SIG-M5 treated with dmso at 0.1 percent for 504 hours (cell line): ENCODE data around the gene COX6A2.

Source experiments
- DNase-seq: peaks from one replicate; lab custom pipeline; 2025; ENCODE audit not compliant: unreplicated experiment; lab: John Stamatoyannopoulos, UW

The COX6A2 gene

DNA sequence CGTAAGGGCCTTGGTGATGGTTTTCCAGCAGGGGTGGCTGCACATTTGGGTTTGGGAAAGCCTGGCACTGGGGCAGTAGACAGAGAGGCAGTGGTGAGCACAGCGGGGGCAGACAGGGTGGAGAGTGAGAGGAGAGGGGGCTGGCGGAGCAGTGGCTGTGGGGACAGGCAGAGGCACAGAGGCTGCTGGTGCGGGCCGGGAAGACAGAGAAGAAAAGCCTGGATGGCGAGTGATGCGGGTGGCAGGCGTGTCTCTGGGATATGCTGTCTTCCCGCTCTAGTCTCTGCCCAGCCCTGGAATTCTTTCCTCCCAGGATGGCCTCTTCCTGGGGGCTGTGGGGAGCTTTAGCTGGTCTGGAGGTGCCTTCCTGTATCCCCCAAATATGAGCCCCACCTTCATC lies 18.1 kb downstream of the COX6A2 start:
- DNase-seq, result no peak

DNA sequence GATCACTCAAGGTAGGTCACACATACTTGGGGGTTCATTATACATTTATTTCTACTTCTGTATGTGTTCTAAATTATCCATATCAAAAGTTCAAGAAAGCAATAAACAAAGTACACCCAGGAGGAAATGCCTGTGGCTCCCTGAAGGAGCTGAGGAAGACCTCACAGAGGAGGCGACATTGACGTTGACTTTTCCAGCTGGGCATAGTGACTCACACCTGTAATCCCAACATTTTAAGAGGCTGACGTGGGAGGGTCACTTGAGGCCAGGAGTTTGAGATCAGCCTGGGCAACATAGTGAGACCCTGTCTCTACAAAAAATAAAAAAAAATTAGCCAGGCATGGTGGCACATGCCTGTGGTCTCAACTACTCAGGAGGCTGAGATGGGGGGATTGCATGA lies 18.7 kb downstream of the COX6A2 start:
- DNase-seq, result no peak

DNA sequence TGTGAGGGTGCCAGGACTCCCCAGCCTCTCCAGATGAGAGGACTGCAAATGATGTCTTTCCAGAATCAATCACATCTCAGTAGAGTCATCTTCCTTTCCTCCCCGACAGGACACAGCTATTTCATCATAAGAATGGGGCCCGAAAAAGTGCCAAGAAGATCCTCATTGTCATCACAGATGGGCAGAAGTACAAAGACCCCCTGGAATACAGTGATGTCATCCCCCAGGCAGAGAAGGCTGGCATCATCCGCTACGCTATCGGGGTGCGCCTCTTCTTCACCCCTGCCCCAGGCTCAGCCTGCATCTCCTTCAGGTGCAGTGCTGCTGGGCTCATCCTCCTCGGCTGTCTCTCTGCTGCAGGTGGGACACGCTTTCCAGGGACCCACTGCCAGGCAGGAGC lies 20.8 kb downstream of the COX6A2 start:
- no peak for DNase-seq

DNA sequence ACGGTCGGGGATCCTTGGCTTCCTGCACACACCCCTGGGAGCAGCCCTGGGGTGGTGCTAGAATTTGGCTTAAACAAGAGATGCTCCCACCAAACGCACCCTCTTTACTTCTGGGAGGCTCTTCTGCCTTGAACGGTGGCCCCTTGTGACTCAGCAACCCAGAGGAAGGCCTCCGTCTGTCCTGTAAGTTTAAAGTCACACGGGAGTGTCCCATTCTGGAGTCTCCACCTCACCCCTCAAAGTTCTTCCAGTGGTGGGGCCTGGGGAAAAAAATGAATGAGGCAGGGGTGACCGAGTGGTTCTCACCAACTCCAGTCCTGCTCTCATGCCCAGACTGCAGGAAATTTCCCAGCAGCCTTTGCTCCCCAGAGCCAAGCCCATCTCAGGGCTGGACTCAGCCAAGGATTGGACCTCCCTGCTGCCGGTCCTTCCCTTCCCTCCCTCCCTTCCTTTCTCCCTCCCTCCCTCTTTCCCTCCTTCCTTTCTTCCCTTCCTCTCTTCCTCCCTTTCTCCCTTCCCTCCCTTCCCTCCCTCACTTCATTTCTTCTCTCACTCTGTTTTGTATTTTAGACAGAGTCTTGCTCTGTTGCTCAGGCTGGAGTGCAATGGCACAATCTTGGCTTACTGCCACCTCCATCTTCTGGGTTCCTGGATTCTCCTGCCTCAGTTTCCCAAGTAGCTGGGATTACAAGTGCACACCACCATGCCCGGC lies 23.7 kb downstream of the COX6A2 start:
- no peak for DNase-seq

DNA sequence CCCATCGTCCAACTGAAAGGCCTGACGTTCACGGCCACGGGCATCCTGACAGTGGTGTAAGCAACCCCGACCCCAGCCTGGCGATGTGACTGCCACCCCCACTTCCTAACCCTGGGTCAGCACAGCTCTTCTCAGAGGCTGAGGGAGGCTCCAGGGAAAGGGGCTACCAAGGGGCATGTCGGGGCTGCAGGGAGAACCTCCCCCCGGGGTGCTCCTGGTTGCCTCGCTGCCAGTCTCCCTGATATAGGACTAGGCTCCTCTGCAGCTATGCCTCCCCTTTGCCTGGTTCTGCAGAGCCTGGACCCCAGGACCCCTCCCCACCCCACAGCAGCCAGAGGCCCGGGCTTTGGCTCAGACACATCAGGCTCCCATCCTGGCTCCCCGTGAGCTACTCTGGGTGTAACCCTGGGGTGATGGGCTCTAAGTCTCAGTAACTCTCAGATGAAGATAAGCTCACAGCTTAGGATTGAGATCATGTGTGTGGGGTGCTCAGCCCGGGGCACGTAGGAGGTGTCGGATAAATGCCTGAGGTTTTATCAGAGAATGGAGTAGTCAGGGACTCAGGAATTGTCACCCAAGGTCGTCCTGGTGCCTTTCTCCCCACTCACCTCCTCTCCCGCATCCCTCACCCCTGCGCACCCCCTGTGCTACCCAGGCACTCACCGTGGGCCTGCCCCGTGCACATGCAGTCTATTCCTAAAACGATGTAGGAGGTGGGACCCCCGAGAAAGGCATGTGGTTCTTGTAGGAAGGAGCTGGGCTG lies 24.4 kb downstream of the COX6A2 start:
- DNase-seq, result no peak

DNA sequence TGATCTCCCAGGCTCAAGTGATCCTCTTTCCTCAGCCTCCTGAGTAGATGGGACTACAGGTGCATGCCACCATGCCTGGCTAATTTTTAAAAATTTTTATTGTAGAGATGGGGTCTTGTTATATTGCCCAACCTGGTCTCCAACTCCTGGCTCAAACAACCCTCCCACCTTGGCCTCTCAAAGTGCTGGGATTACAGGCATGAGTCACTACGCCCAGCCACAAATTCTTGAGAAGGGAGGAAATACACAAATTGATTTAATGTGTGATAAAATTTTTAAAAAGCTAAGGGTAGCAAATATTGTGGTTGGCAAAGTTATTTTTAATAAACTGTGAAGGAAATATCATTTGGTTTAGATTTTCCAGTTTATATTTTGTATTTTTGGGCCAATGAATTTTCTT lies 25.5 kb downstream of the COX6A2 start:
- DNase-seq, result no peak

DNA sequence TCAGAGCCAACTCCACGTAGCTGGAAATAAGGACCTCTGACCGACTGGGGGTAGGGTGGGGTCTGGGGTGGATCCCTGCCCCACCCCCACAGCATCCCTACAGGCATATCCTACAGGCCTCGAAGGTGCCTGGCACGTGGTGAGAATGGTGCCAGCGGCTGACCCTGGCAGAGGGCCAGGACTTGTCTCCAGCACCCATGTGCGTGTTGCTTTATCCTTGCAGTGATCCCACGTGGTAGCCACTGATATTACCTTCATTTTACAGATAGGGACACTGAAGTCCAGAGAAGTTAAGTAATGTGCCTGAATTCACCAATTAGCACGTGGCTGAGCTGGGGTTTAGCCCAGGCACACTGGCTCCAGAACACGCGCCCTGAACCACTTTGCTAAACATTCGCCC lies 26.7 kb downstream of the COX6A2 start:
- DNase-seq, result no peak

DNA sequence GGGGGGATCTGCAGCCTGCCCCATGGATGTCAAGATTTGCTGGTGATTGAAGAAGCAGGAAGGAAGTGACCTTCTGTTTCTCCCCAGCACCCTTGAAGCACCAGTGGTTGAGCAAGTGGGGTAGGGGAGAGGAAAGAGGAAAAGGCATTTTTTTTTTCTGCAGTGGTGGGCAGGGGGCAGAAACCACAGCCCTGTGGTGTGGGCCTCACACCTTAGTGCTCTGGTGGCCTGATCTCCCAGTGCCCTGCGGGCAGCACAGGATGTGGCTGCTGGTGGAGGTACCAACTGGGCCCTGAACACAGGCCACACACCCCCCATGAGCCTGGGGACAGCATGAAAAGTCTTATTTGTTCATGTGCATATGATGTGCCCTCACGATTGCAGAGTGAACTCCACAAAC lies 28.0 kb downstream of the COX6A2 start:
- peak; percentile 44 for DNase-seq

DNA sequence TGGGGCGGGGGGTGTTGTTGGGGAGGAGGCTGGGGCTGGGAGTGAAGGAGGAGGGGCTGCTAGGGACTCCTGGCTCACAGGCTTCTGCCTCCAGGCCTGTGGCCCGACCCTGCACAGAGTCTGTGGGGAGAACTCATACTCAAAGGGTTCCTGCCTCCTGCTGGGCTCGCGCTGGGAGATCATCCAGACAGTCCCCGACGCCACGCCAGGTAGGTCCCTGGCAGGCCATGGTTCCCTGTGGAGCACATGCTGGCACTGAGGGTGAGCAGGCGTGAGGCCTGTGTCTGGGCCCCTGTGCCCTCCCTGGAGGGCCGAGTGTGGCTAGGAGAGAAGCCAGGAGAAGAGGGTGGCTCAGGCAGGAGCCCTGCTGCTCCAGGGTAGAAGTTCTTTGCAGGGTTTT lies 30.5 kb downstream of the COX6A2 start:
- no peak for DNase-seq

DNA sequence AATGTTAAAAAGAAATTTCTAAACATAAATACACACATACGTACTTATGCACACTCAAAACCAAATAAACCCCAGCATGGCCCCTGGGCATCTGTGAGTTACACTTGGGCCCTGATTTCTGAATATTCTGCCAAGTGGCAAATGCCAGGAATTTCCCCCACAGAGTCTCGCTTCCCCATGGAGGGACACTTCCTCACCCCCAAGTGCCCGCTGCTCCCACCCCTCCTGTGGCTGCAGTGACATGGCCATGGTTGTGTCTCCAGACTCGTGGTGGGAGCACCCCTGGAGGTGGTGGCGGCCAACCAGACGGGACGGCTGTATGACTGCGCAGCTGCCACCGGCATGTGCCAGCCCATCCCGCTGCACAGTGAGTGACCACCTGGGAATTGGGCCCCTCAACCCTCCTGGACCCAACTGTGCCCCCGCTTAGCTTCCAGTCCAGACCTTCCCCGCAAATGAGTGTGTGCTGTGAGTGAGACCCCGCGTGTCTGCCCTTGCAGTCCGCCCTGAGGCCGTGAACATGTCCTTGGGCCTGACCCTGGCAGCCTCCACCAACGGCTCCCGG lies 31.0 kb downstream of the COX6A2 start:
- DNase-seq, result no peak

DNA sequence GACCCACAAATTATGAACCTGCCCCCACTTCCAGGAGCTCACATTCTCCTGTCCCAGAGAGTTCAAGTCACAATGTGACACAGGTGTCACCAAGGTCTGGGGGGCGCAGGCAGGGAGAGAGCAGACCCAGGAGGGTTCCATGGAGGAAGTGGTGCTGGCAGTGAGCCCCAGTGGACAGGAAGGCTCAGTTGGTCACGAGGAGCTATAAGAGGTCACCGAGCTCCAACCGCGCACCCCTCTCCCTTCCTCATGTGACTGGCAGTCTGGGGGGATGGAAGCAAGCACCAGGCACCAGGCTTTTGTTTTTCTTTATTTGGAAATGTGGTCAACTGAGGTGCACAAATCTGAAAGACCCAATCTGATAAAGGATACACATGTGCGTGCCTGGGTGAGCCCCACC lies 32.5 kb downstream of the COX6A2 start:
- DNase-seq, result no peak

DNA sequence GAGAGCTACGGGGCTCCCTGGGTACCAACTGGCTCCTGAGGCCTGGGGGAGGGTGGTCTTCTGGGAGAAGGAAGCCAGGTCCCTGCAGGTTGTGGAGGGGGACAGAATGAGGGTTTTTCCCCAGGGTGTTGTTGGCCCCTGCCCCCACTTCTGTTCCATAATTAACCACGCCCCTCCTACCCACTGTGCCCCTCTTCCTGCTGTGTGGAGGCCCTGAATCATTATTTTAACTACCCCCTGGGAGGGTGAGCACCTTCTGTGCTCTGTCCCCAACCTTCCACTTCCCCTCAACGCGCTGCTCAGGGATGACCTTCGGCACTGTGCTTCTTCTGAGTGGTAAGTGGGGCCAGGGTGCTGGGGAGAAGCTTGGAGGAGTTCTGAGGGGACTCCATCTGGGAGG lies 35.1 kb downstream of the COX6A2 start, which contains the start of gene ITGAD:
ITGAD (plus strand) TSS at position 280 of the 400 bp plus-strand sequence; CDS start at position 306, 26 bp downstream.
- no peak for DNase-seq

DNA sequence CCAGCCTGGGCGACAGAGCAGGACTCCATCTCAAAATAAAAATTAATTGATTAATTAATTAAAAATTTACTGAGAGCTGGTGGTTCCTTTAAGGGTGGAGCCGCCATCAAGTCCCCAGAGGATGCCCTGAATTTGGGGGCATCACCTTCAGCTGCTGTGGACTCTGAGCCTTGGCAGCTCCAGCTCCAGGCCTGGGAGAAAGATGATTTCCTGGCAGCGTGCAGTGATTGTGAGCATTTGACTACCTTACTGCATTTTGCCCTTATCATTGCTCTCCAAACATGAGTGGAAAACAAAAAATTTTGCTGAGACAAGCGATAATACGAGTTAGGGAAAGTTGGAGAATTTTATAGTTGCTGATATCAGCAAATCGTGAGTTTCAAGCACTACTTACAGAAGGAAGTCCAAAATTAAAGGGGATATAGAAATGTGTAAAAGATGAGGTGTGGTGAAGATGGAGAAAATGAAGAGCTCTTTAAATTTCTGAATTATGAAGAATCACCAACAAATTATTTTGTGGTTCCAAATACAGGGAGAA lies 37.6 kb downstream of the COX6A2 start:
- DNase-seq, result no peak

DNA sequence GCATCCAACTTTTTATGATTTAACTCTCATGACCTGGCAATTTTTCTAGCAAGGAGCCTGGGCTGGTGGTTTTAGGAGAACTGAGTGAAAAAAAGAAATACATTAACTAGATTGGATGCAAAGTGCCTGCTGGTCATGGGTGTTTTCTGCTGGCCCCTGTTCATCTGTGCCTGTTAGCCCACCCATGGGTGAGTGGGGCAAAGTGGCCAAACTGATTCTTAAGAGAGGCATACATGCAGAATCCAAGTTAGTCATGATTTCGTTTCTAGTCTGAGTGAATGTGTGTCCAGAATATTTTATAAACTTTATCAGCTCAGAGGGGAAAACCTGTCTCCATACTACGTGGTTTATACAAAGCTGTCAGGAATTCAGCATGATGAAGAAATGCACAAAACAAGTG lies 39.6 kb downstream of the COX6A2 start:
- DNase-seq, result no peak

DNA sequence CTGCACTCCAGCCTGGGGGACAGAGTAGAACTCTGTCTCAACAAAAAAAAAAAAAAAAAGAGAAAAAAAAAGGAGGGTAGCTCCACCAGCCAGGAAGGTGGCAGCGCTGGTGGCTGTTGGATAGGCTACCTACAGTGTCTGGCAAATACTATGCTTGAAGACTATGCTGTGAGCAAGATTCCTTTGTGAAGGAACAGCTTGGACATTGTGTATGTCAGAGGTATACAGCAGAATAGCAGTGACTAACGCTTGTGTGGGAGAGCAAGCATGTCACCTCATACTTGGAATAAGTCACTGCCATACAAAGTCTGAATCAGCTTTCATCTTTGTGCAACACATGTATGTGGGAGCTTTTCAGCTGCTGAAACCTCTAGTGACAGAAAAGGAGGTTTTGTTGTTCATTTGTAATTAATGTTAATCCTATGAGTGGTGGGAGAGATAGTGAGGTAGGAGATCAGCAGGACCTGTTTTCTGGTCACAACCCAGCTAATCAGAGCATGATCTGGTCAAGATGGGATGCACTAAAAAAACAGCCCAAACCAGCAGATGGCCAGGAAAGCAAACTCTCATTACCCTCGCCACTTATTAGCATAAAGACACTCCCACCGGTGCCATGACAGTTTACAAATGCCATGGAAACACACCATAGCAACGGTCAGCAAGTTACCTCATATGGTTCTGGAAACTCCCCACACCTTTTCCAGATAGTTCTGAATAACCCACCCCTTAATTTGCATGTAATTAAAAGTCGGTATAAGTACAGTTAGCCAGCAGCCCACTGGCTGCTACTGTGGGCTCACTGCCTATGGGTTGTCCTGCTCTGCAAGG lies 41.8 kb downstream of the COX6A2 start:
- peak; percentile 19 for DNase-seq

DNA sequence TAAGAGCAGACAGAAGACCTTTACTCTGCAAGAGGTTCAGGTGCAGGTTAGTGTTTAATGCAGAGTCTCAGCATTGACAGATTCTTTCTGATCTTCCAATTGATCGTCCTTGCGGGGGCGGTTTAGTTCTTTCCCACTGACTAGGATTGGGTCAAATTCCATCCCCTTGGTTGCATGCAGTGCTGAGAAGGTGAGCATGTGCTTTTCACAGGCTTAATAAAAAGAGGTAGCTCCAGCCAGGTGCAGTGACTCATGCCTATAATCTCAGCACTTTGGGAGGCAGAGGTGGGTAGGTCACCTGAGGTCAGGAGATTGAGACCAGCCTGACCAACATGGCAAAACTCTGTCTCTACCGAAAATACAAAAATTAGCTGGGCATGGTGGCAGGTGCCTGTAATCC lies 42.5 kb downstream of the COX6A2 start:
- no peak for DNase-seq

DNA sequence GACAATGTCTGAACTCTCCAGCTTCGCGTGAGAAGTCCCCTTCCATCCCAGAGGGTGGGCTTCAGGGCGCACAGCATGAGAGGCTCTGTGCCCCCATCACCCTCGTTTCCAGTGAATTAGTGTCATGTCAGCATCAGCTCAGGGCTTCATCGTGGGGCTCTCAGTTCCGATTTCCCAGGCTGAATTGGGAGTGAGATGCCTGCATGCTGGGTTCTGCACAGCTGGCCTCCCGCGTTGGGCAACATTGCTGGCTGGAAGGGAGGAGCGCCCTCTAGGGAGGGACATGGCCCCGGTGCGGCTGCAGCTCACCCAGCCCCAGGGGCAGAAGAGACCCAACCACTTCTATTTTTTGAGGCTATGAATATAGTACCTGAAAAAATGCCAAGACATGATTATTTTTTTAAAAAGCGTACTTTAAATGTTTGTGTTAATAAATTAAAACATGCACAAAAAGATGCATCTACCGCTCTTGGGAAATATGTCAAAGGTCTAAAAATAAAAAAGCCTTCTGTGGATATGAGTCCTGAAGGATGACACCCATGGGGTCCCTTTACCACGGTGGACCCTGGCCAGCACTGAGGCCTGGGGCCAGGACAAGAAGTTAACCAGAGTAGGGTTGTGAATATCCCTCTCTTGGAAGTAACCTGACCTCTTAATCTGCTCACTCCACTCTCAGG lies 45.5 kb downstream of the COX6A2 start:
- DNase-seq, result peak; percentile 82

DNA sequence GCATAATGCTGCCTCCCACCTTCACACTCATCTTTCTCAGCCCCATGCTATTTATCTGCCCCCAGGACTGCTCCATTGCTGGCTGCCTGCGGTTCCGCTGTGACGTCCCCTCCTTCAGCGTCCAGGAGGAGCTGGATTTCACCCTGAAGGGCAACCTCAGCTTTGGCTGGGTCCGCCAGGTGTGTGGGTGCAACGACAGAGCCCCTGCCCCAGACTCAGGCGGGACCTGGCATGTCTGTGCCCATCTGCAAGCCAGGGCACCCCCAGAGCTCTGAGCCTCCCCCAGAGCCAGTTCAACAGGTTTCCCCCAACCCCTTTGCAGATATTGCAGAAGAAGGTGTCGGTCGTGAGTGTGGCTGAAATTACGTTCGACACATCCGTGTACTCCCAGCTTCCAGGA lies 48.0 kb downstream of the COX6A2 start:
- DNase-seq, result no peak
